ENCODE measurements around the gene CCDC9B. TPM values are rescaled to one million over a fixed set of nuclear protein-coding genes. Genes with fewer than 3 reads are reported as not detected.

CCDC9B gene
- total RNA-seq, 4 donors from 2014 or later, result 0.65 to 5.3 (median 3.0) TPM

DNA sequence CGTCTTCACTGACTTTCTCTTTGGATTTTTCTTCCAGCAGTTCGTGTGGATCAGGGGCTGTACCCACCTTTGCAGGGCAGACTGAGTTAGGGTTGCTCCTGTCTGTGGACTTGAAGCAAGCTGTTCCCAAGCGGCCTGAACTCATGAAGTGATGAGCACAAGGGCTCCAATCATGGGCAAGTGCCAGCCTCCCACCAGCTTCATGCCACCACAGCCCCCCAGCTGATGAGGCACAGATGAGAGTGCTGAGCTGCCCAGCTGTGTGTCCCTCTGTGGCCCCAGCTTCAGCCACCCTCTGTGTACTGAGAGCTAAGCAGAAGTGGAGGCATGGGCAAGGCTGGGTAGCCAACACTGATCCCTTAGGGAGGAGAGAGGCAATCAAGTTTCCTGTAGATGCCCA, 29.7 kb downstream of the CCDC9B start:
- TF ChIP-seq, protein P1, sequence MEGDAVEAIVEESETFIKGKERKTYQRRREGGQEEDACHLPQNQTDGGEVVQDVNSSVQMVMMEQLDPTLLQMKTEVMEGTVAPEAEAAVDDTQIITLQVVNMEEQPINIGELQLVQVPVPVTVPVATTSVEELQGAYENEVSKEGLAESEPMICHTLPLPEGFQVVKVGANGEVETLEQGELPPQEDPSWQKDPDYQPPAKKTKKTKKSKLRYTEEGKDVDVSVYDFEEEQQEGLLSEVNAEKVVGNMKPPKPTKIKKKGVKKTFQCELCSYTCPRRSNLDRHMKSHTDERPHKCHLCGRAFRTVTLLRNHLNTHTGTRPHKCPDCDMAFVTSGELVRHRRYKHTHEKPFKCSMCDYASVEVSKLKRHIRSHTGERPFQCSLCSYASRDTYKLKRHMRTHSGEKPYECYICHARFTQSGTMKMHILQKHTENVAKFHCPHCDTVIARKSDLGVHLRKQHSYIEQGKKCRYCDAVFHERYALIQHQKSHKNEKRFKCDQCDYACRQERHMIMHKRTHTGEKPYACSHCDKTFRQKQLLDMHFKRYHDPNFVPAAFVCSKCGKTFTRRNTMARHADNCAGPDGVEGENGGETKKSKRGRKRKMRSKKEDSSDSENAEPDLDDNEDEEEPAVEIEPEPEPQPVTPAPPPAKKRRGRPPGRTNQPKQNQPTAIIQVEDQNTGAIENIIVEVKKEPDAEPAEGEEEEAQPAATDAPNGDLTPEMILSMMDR (IDR thresholded peaks at IDR 0.05; ENCODE audit: low read depth), result no peak

DNA sequence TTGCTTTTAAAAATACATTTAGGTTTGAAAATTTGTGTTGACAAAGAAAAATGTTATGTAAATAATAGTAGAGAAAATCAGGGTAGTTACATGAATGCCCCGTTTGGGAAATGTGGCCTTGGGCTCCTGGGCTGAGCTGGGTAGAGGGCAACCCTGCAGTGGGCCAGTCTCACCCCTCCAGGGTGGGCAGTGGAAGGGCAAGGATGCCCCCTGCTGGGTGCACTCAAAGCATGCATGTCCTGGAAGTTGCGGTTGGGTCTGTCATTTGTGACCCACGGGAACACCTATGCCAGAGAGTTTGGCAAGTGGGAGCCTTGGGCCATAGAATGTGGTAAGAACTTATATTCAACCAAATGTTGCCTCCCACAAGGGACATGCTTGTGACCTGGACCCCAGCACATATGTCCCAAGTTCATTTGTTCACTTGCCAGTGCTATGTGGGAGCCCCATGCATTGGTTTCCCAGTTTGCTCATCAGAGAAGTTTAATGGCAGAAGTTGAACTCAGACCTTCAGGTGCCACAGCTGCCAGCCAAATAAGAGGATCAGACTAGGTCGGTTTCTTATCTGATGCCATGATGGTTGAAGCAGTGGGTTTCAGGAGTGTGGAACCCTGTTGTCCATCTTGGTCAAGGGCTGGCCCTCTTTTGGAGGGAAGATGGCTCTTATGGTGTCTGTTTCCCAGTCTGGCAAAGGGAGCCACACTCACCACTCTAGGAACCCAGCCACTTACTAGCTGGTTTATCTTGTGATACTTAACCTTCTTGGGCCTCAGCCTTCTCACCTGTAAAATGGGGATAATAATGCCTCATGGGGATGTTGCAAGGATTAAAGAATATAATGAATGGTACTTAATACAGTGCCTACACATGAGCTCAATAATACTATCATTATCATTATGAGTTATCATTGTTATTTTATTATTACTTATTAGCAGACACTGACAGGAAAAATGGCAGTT, 30.5 kb downstream of the CCDC9B start:
- TF ChIP-seq, protein P1 (IDR thresholded peaks at IDR 0.05; ENCODE audit: low read depth), result no peak

DNA sequence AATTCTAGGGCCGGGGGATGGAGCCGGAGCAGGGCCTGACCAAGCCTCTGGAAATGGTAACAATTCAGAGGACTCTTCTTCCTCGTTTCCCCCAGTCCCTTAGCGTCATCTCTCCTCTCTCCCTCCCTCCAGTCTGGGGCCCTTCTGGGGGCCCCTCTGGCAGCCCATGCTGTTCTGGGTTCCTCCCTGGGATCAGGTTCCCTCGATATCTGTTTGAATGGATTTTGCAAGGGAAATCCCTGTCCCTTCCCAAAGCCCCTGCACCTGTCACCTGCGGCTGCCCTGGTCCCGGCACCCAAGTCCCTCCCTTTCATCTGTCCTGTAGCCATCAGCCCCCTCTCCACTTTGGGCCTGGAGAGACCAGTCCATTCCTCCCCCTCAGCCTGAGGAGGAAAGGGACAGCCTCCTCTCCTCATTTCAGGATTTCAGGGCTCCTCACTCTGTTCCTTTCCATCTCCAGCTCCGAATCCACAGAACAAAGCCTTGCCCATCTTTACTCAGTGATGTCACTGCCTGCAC, 31.3 kb downstream of the CCDC9B start:
- TF ChIP-seq, protein P1 (IDR thresholded peaks at IDR 0.05; ENCODE audit: low read depth), result no peak

DNA sequence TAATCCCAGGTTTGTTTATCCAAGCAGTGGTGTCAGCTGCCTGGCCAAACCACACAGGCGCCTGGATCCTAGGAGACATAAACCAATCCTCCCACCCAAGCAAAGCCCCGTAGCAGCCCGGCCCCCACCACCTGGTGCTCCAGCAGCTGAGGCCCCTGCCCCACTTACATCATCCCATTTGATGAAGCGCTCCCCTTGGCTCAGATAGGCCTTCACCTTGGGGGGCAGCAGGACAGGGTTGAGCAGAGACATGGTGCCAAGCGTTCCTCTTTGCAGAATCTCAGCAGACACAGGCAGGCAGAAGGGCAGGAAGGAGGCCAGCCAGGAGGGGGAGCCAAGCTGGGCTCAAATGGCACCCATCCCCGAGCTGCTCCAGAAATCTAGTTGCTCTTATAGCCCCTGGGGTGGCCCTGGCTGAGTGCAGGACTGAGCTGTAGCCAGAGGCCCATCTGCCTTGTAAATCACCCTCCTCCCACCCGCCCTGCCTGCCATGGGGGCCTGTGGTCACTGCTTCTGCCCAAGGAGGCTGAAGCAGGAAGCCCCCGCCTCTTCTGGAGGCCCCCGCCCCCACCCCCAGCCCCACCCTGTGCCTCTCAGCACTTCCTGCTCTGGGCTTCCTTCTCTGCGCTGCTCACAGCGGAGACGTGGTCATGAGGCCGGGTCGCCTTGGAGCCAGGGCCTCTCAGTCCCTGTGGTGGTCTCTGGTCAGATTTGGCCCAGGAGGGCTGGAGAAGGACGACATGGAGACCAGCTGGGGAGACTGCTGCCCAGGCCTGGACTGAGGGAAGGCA, 33.1 kb downstream of the CCDC9B start, which contains the start of gene PLCB2:
Gene PLCB2, minus strand, starts transcription at position 515 of the 791 bp plus-strand sequence. Its CDS starts 263 bp downstream, at position 252.
- TF ChIP-seq, protein P1 (IDR thresholded peaks at IDR 0.05; ENCODE audit: low read depth), result no peak

DNA sequence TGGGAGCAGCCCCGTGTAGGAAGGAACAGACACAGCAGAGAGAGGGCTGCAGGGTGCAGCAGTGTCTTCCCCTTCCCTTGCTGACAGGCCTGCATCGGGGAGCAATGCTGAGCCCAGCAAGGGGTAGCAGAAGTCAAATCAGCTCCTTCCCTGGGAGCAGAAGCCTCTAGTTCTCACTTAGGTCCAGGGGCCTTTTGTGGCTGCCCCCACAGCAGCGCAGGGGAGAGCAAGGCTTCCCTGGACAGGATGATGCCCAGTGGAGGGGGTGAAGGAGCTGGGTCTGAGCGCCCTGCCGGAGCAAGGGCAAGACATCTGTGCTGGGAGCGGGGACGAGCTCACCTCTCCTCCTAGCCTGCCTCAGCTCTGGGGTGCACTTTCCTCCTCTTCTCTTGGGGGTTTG, 33.8 kb downstream of the CCDC9B start:
- TF ChIP-seq, protein P1 (IDR thresholded peaks at IDR 0.05; ENCODE audit: low read depth), result no peak

DNA sequence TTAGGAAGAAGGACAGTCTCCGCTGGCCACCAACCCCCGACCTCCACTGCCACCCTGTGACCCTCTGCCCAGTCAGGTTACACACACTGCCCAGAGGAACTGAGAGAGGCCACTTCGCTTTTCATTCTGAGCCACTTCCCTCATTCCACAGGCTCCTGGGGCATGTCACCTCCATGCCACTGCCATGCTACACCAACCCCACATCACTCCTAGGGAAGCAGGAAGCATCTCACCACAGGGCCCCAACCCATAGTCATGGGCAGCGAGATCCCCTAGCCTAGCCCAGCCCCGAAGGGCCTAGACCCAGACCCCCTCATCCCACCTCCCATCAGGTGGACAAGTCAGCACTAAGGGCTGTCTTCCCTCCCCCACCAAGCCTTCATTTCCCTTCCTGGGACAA, 34.4 kb downstream of the CCDC9B start:
- TF ChIP-seq, protein P1 (IDR thresholded peaks at IDR 0.05; ENCODE audit: low read depth), result no peak

DNA sequence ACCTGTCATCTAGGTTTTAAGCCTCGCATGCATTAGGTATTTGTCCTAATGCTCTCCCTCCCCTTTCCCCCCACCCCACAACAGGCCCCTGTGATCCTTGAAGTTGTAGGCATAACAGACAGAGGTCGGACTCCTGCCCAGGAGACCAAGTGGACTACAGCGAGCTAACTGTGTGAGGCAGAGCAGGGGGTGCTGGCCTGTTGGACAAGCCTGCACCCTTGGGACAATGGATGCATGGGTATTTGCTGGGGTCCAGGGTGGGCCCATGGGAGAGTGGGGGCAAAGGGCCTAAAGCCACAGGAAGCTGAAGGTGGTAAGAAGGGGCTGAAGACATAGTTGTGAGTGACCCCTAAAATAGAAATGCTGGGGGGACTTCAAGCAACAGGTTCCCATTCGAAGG, 35.5 kb downstream of the CCDC9B start:
- TF ChIP-seq, protein P1 (IDR thresholded peaks at IDR 0.05; ENCODE audit: low read depth), result no peak

Measured in subcutaneous adipose tissue (tissue), 4 donors.